ENCODE results near the gene LRRN4.

GRCh38 chr20:6061544-6061943 lies 7.7 kb upstream of the LRRN4 start:
- no peak for TF ChIP-seq POLR2AphosphoS5 (IDR thresholded peaks at IDR 0.05; ENCODE audit: insufficient read depth in 1 of 2, low read depth in 1 of 2)
- no peak for TF ChIP-seq CTCF (IDR thresholded peaks at IDR 0.05)
- no peak for TF ChIP-seq POLR2A (IDR thresholded peaks at IDR 0.05)
